ENCODE data around the gene LCAT.

DNA sequence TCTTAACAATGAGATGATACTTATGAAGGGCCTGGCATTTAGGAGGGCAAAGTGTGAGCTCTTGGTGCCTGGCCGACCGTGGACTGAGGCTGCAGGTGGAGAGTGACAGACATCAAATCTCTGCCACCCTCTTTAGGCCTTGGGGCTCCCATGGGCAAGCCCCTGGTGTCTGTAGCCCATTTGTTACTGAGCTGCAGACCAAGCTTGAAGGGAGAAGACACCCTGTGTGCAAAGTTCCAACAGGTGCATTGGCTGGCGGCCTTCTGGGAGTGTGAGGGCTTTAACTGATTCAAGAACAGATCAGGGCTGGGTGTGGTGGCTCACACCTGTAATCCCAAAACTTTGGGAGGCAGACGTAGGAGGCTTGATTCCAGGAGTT lies 11.5 kb downstream of the LCAT start:
- TF ChIP-seq TARDBP (IDR thresholded peaks at IDR 0.05) (no peak), FOXA1 (IDR thresholded peaks at IDR 0.05) (no peak), BHLHE40 (IDR thresholded peaks at IDR 0.05; ENCODE audit: borderline replicate concordance) (no peak), NFRKB (IDR thresholded peaks at IDR 0.05) (no peak), LEF1 (IDR thresholded peaks at IDR 0.05; ENCODE audit: borderline replicate concordance) (no peak), FOXK2 (IDR thresholded peaks at IDR 0.05) (no peak), ARNT (IDR thresholded peaks at IDR 0.05) (no peak), FOXM1 (IDR thresholded peaks at IDR 0.05; ENCODE audit: borderline replicate concordance) (no peak), L3MBTL2 (conservative IDR thresholded peaks at IDR 0.05) (no peak), SP1 (IDR thresholded peaks at IDR 0.05) (no peak), CTBP1 (IDR thresholded peaks at IDR 0.05; ENCODE audit: borderline replicate concordance) (no peak), SUZ12 (IDR thresholded peaks at IDR 0.05) (no peak)
- TF ChIP-seq, protein P1, sequence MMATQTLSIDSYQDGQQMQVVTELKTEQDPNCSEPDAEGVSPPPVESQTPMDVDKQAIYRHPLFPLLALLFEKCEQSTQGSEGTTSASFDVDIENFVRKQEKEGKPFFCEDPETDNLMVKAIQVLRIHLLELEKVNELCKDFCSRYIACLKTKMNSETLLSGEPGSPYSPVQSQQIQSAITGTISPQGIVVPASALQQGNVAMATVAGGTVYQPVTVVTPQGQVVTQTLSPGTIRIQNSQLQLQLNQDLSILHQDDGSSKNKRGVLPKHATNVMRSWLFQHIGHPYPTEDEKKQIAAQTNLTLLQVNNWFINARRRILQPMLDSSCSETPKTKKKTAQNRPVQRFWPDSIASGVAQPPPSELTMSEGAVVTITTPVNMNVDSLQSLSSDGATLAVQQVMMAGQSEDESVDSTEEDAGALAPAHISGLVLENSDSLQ (IDR thresholded peaks at IDR 0.05): no peak
